ENCODE results near the gene GALNTL6.

DNA sequence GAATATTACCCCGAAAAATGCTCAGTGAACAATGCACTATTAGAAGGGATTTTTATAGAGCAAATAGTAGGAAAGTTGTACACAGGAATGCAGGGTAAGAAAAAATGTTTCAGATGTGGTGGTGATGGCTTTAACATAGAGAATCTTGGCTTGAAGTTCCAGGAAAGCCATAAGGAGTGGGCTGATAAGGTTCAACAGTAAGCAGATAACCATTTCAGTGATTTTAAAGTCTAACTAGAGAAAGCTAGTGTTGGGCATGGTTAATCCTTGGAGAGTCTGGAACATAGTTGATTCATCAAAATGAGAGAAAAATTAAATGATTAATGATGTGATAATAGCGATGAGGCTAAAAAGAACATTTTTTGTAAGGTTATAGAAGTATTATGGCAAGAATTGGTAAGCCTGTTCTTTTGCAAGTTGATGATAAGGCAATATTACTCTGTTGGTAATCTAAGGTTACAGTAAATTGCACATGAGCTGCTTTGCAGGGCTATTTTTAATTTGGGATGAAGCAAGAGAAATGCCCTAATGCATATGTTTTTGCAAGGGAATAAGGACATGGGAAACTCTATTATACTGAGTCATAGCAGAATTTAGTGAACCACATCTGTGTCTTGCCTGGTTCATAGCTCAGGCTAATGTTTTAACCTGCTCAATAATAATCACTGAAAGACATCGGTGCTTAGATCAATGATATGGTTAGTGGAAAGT lies 44.3 kb downstream of the GALNTL6 start:
- TF ChIP-seq CTCF (IDR thresholded peaks at IDR 0.05): no peak
- no peak for TF ChIP-seq POLR2A (IDR thresholded peaks at IDR 0.05)

All from testis (tissue), 2 donors.